GM06990 (cell line): ENCODE data around the gene FAM186B.
A peak's percentile ranks its signal among the peaks of the same experiment; 100 is the strongest.

Experiments used
- DNase-seq: peaks from one replicate; pipeline ENCODE4 v3.0.0-alpha.2; 2011; ENCODE audit not compliant: insufficient read length; ENCODE audit errors: extremely low read depth
- H3K27me3 ChIP-seq: replicated peaks from 2 replicates; pipeline ENCODE4 v1.6.0; 2011; ENCODE audit warnings: low read length; ENCODE audit not compliant: control insufficient read depth, insufficient read depth
- H3K36me3 ChIP-seq: 2 replicates; pipeline ENCODE4 v1.5.1; 2011; ENCODE audit warnings: low read length; ENCODE audit not compliant: control insufficient read depth, insufficient read depth
- H3K4me3 ChIP-seq: replicated peaks from 2 replicates; pipeline ENCODE4 v1.5.1; 2011; ENCODE audit warnings: low read depth, mild to moderate bottlenecking, control low read depth, low read length
- TF ChIP-seq, protein P1 (sequence below): IDR thresholded peaks from 2 replicates; pipeline ENCODE4 v1.5.1; 2011; ENCODE audit warnings: low read length, control low read depth, mild to moderate bottlenecking, inconsistent platforms; ENCODE audit not compliant: insufficient read depth, poor library complexity, severe bottlenecking

Gene FAM186B

DNA sequence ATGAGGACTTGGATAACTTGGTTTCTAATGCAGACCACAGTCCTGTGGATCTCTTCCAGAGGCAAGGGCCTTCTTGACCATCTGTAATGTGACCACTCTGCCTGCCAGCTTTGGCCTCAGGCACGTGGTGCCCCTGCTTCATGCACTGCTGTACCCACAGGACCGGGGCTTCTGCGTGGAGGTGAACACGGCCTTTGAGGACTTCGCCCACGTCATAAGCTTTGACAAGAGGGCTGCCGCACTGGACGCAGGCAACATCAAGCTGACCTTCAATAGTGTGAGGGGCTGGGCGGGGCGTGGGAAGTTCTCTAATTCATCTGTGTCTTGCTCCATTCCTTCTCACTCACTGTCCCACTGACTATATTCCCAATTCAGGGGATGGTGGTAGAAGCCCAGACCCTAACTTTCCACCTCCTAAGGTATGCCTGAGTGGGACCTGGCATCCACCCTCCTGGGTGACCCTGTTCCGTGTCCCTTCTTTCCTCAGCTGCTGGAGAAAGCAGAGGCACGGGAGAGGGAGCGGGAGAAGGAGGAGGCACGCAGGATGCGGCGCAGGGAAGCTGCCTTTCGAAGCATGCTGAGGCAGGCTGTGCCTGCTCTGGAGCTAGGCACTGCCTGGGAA is 36.4 kb upstream of the FAM186B start:
- Histone ChIP-seq H3K27me3 (no peaks in the 10 kb centered on the region), H3K36me3 (peaks cover 47% of the 10 kb centered on the region), H3K4me3 (no peak overlapping the region)
- TF ChIP-seq, protein P1, sequence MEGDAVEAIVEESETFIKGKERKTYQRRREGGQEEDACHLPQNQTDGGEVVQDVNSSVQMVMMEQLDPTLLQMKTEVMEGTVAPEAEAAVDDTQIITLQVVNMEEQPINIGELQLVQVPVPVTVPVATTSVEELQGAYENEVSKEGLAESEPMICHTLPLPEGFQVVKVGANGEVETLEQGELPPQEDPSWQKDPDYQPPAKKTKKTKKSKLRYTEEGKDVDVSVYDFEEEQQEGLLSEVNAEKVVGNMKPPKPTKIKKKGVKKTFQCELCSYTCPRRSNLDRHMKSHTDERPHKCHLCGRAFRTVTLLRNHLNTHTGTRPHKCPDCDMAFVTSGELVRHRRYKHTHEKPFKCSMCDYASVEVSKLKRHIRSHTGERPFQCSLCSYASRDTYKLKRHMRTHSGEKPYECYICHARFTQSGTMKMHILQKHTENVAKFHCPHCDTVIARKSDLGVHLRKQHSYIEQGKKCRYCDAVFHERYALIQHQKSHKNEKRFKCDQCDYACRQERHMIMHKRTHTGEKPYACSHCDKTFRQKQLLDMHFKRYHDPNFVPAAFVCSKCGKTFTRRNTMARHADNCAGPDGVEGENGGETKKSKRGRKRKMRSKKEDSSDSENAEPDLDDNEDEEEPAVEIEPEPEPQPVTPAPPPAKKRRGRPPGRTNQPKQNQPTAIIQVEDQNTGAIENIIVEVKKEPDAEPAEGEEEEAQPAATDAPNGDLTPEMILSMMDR: no peak
- no peak for DNase-seq

DNA sequence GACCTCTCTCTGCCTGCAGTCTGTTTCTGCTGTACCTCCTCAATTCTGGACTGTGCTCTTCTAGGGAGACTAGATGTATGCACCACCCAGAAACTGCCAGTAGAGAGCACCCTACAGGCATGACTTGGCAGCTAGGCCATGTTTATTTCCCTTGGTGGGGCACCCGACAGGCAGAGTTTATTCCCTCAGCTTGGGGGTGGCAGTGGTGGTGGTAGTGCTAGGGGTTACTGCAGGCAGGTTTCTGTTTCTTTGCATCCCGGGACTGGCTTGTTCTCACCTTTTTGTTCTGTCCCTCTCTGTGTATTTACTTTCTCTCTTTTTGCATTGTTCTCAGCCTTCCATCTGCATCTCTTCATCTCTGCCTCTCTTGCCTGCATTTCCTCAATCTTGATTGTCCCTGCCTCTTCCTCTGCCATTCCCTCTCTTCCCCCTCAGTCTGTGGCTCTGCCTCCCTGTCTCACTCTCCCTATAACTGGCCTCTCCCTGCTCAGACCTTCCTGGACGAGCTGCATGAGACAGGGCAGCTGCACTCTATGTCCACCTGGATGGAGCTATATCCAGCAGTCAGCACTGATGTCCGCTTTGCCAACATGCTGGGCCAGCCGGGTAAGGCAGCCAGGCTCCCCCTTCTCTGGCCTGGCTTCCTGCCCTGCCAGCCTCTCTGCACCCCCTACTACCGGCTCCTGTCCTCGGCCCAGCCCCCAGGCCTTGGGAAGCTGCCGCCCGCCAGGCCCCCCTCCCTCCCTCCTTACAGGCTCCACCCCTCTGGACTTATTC is 31.7 kb upstream of the FAM186B start:
- DNase-seq: no peak
- H3K36me3 ChIP-seq: peaks cover 9% of the 10 kb centered on the region
- H3K27me3 ChIP-seq: no peaks in the 10 kb centered on the region
- H3K4me3 ChIP-seq: no peak overlapping the region
- TF ChIP-seq, protein P1: peak; percentile 73

DNA sequence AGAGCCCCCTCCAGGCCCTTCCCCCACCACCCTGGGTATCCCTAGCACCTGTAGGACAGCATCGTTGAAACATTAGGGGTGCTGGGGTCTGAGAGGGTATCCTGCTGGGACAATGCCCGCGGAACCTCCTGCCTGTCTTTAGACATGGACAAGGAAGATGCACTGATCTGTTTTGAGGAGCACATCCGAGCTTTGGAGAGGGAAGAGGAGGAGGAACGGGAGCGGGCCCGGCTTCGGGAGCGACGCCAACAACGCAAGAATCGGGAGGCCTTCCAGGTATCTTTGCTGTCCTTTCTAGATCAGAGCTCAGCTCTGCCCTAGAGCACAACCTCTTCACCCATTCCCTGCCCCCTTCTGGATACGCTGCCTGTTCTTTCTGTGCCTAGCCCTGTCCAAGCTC is 31.1 kb upstream of the FAM186B start:
- no peak for DNase-seq
- TF ChIP-seq, protein P1: no peak
- Histone ChIP-seq H3K27me3 (no peaks in the 10 kb centered on the region), H3K36me3 (peaks cover 6% of the 10 kb centered on the region), H3K4me3 (no peak overlapping the region)

DNA sequence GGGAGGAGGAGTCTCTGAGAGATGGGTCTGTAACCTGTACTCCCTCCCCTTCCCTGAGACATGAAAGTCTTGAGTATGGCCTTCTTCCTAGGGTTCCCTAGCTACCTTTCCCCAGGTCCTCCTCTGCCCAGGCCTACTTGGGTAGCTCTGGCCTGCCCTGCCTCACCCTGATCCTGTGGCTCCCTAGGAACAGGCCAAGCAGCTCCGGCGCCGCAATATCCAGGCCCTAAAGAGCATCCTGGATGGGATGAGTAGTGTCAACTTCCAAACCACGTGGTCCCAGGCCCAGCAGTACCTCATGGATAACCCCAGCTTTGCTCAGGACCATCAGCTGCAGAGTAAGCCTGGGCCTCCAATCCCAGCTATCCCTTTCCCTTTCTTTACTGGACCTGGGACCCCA is 30.2 kb upstream of the FAM186B start:
- no peak for DNase-seq
- Histone ChIP-seq H3K27me3 (no peaks in the 10 kb centered on the region), H3K36me3 (peaks cover 1% of the 10 kb centered on the region), H3K4me3 (no peak overlapping the region)
- TF ChIP-seq, protein P1: no peak

DNA sequence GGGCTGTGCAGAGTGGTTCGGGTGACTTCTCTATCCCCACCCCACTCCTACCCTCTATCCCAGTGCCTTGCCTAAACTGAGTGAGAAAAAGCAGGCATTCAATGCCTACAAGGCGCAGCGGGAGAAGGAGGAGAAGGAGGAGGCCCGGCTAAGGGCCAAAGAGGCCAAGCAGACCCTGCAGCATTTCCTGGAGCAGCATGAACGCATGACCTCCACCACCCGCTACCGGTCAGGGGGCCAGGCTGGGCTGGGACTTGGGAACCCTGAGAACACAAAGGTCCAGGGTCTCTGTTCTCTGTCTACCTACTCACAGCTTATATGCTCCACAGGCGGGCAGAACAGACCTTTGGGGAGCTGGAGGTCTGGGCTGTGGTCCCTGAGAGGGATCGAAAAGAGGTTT is 29.6 kb upstream of the FAM186B start:
- Histone ChIP-seq H3K27me3 (no peaks in the 10 kb centered on the region), H3K4me3 (no peak overlapping the region), H3K36me3 (peaks cover 1% of the 10 kb centered on the region)
- TF ChIP-seq, protein P1: no peak
- no peak for DNase-seq
